Lung (tissue), 12 donors: ENCODE results near the gene CNKSR3. TPM values are rescaled to one million over a fixed set of nuclear protein-coding genes. Genes with fewer than 3 reads are reported as not detected.

Source experiments
- ATAC-seq: fragments of 200-7000 bp; cut with Tn5 transposase; one replicate; pipeline ENCODE4 v1.9.1; 2020; ENCODE audit warnings: moderate number of reproducible peaks; ENCODE audit not compliant: insufficient read depth, low FRiP score
- DNase-seq, 3 donors: peaks; one replicate each; pipeline ENCODE4 v3.0.0-alpha.2; 2013 to 2017
- H3K27ac ChIP-seq, 2 donors: one replicate each; pipeline ENCODE4 v1.5.1; 2013; ENCODE audit warnings: mild to moderate bottlenecking in 2 of 2, moderate library complexity in 2 of 2, control low read depth in 1 of 2, inconsistent platforms in 1 of 2, low read depth in 1 of 2, low read length in 1 of 2
- H3K27me3 ChIP-seq, 3 donors: one replicate each; pipeline ENCODE4 v1.5.1; 2013; ENCODE audit warnings: low read length in 2 of 3; ENCODE audit not compliant: control insufficient read depth in 3 of 3, insufficient read depth in 3 of 3
- H3K36me3 ChIP-seq, 4 donors: one replicate each; pipeline ENCODE4 v1.5.1; 2013; ENCODE audit warnings: low read length in 4 of 4, mild to moderate bottlenecking in 1 of 4, moderate library complexity in 1 of 4; ENCODE audit not compliant: control insufficient read depth in 4 of 4, insufficient read depth in 4 of 4
- H3K4me1 ChIP-seq, 5 donors: one replicate each; pipeline ENCODE4 v1.5.1; 2013; ENCODE audit warnings: low read length in 5 of 5, mild to moderate bottlenecking in 2 of 5, moderate library complexity in 1 of 5; ENCODE audit not compliant: control insufficient read depth in 5 of 5, insufficient read depth in 5 of 5
- H3K4me3 ChIP-seq: one replicate; pipeline ENCODE4 v1.5.1; 2013; ENCODE audit warnings: mild to moderate bottlenecking, control low read depth, moderate library complexity
- H3K9ac ChIP-seq, 2 donors: one replicate each; pipeline ENCODE4 v1.5.1; 2013; ENCODE audit warnings: low read length in 2 of 2, control low read depth in 1 of 2; ENCODE audit not compliant: insufficient read depth in 1 of 2
- H3K9me3 ChIP-seq, 4 donors: one replicate each; pipeline ENCODE4 v1.5.1; 2013; ENCODE audit warnings: low read length in 3 of 4, mild to moderate bottlenecking in 1 of 4, moderate library complexity in 1 of 4; ENCODE audit not compliant: control insufficient read depth in 4 of 4, insufficient read depth in 3 of 4
- WGBS, 2 donors: extraction: QIAGEN DNeasy Blood & Tissue Kit; methylation state at CpG; one replicate each; pipeline ENCODE4 v1.1.7; 2013; 5-methylcytosine and 5-hydroxymethylcytosine counted together
- polyA plus RNA-seq, 2 donors: library from polyadenylated mRNA; stranded (reverse); fragments of 200-250 nt; gene quantifications; one replicate each; pipeline ENCODE4 v1.2.1, GENCODE V29; 2013
- total RNA-seq, 2 donors: library from RNA; depleted of rRNA in 1 of 2; stranded (reverse); fragments of >200 nt in 1 of 2; gene quantifications; one replicate each; pipeline ENCODE4 v1.2.1, GENCODE V29; 2014 to 2021
- TF ChIP-seq, protein P1 (sequence below): IDR thresholded peaks from 2 replicates; pipeline ENCODE4 v1.5.1; 2012; ENCODE audit warnings: mild to moderate bottlenecking; ENCODE audit errors: control extremely low read depth, extremely low read depth
- donor health status: control.
- donor health status: control.
- donor health status: Bipolar disorder and iron deficiency.
- donor health status: healthy.
- donor health status: DM: yes; HTN: yes; CAD: no.

The CNKSR3 gene
- total and polyA plus RNA-seq, 4 donors = 3.5 to 23.9 (median 13.7) TPM

DNA sequence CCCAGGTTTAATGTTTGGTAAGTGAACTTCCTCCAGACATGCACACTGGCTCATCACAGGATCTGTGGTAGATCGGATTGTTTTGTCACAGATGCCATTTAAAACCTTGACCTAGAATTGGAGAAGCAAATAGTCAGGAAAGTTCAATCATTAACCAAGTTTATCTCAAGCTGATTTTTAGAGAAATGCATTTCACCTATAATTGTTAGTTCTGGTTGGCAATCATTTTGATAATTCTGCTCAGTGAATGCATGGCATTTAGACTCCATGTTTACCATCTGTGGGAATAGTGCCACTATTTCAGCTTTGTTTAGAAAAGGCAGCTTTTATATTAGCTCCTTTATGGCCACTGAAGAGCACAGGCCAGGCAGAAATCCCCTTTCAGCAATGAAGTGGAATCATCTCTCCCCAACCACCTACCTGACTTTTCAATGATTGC lies 80.0 kb downstream of the CNKSR3 start:
- no peak overlapping the region for H3K9ac ChIP-seq
- H3K27me3 ChIP-seq = no peaks in the 10 kb centered on the region
- WGBS, 2 donors = 49 to 56% methylated on average over 1 of the region's 1 CpG
- H3K36me3 ChIP-seq = peaks cover under 1 to 28% (median 13%) of the 10 kb centered on the region in 4 donors
- TF ChIP-seq, protein P1, sequence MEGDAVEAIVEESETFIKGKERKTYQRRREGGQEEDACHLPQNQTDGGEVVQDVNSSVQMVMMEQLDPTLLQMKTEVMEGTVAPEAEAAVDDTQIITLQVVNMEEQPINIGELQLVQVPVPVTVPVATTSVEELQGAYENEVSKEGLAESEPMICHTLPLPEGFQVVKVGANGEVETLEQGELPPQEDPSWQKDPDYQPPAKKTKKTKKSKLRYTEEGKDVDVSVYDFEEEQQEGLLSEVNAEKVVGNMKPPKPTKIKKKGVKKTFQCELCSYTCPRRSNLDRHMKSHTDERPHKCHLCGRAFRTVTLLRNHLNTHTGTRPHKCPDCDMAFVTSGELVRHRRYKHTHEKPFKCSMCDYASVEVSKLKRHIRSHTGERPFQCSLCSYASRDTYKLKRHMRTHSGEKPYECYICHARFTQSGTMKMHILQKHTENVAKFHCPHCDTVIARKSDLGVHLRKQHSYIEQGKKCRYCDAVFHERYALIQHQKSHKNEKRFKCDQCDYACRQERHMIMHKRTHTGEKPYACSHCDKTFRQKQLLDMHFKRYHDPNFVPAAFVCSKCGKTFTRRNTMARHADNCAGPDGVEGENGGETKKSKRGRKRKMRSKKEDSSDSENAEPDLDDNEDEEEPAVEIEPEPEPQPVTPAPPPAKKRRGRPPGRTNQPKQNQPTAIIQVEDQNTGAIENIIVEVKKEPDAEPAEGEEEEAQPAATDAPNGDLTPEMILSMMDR = no peak
- H3K4me3 ChIP-seq = no peak overlapping the region
- peaks cover 0 to 13% (median 2%) of the 10 kb centered on the region in 5 donors for H3K4me1 ChIP-seq
- no peak for ATAC-seq
- H3K27ac ChIP-seq = no peak overlapping the region
- H3K9me3 ChIP-seq = peaks cover 0 to 3% (median 0%) of the 10 kb centered on the region in 4 donors
- DNase-seq = no peak

DNA sequence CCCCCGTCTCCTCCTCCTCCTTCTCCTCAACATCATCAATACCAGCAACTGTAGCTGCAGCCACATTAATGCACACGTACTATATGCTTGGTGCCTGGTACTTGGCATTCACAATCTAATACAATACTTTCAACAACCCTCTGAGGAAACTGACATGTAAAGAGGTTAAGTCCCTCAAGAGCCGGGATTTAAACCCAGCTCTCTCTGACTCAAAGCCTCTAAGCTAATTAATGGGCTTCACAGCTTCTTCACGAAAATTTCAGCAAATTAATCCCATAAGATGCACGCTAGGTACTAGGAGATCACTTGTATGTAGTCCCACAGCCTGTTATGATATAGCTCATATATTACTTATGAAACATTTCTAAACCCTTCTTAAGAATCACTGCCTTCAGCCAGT lies 80.8 kb downstream of the CNKSR3 start:
- TF ChIP-seq, protein P1 = no peak
- Histone ChIP-seq H3K4me1 (peaks cover 0 to 13% (median 2%) of the 10 kb centered on the region in 5 donors), H3K27me3 (no peaks in the 10 kb centered on the region), H3K4me3 (no peak overlapping the region), H3K9me3 (peaks cover 0 to 3% (median 0%) of the 10 kb centered on the region in 4 donors), H3K27ac (no peak overlapping the region), H3K9ac (no peak overlapping the region), H3K36me3 (peaks cover 0 to 25% (median 13%) of the 10 kb centered on the region in 4 donors)
- 95% methylated on average over 5 of the region's 5 CpGs for WGBS, 2 donors
- DNase-seq = no peak
- no peak for ATAC-seq

DNA sequence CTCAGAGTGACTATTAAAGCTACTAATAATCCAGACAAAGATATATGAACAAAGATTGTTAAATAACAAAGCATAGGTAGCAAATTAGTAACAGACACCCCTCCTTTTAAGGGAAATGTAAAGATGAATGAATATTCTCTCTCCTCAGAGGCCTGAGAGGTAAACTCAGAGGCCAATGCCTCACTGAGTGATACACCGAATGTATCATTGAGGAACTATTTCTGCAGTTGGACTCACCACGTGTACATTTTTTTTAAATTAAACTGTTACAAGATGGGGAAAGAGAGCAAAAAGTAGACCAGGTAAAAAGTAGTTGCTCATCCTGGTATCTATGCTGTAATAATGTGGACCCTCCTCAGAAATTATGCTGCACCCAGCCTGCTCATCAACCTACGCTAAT lies 81.6 kb downstream of the CNKSR3 start:
- Histone ChIP-seq H3K4me3 (no peak overlapping the region), H3K4me1 (peaks cover 0 to 12% (median 2%) of the 10 kb centered on the region in 5 donors), H3K36me3 (peaks cover 0 to 25% (median 13%) of the 10 kb centered on the region in 4 donors), H3K27me3 (no peaks in the 10 kb centered on the region), H3K27ac (no peak overlapping the region), H3K9ac (no peak overlapping the region), H3K9me3 (peaks cover 0 to 3% (median 0%) of the 10 kb centered on the region in 4 donors)
- no peak for ATAC-seq
- TF ChIP-seq, protein P1 = no peak
- no peak for DNase-seq
- WGBS, 2 donors = 86 to 91% methylated on average over 3 of the region's 3 CpGs

DNA sequence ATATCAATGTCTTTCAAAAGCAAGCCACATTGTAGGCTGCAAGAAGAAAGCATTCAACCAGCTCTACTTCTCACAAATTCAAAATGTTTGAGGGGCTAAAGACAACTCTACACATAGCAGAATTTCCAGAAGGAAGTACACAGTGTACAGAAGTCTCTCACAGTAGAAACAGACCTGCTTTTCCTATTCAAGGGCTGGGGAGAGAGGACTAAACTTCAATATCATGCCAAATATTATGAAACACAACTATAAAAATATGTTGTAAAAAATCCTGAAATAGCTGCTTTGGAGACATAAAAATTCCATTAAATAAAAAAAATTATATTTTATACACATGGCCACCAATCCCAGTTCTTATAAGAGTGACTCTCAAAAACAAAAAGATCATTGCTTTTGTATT lies 83.0 kb downstream of the CNKSR3 start:
- Histone ChIP-seq H3K9me3 (peaks cover 0 to 3% (median 0%) of the 10 kb centered on the region in 4 donors), H3K4me1 (peaks cover 0 to 8% (median 0%) of the 10 kb centered on the region in 5 donors), H3K27ac (no peak overlapping the region), H3K36me3 (peaks cover 0 to 25% (median 13%) of the 10 kb centered on the region in 4 donors), H3K9ac (no peak overlapping the region), H3K27me3 (no peaks in the 10 kb centered on the region), H3K4me3 (no peak overlapping the region)
- DNase-seq (no peak), ATAC-seq (no peak)
- TF ChIP-seq, protein P1 = no peak
